ENCODE data around the gene ZER1. TPM values are rescaled to one million over a fixed set of nuclear protein-coding genes. Genes with fewer than 3 reads are reported as not detected.

Gene ZER1
- polyA plus RNA-seq, 1 donor from 2014 or later = 30.6 TPM

GRCh38 chr9:128809831-128810230, 38.1 kb upstream of the ZER1 start:
- TF ChIP-seq TAF1 (IDR thresholded peaks at IDR 0.05; ENCODE audit: low read depth) (no peak), POLR2AphosphoS5 (IDR thresholded peaks at IDR 0.05) (no peak), SMC3 (conservative IDR thresholded peaks at IDR 0.05; ENCODE audit: poor library complexity) (no peak), RAD21 (conservative IDR thresholded peaks at IDR 0.05) (no peak), CTCF (IDR thresholded peaks at IDR 0.05; ENCODE audit: poor library complexity, severe bottlenecking) (no peak), EP300 (conservative IDR thresholded peaks at IDR 0.05; ENCODE audit: poor library complexity, severe bottlenecking) (no peak), EZH2 (IDR thresholded peaks at IDR 0.05; ENCODE audit: borderline replicate concordance, insufficient read depth, low read length, poor library complexity, severe bottlenecking) (no peak), REST (IDR thresholded peaks at IDR 0.05; ENCODE audit: borderline replicate concordance) (no peak), MXI1 (conservative IDR thresholded peaks at IDR 0.05; ENCODE audit: poor library complexity, severe bottlenecking) (no peak)
- Histone ChIP-seq H2AFZ (ENCODE audit: low read depth, low read length) (no peak overlapping the region), H3K79me2 (replicated peaks; ENCODE audit: insufficient read depth, low read length) (no peaks in the 10 kb centered on the region), H3F3A (ENCODE audit: insufficient read depth, low read length, poor library complexity, severe bottlenecking) (no peaks in the 10 kb centered on the region), H3K36me3 (ENCODE audit: insufficient read depth, low read length) (no peaks in the 10 kb centered on the region), H3K4me2 (ENCODE audit: low read length) (no peak overlapping the region), H4K20me1 (ENCODE audit: insufficient read depth) (no peaks in the 10 kb centered on the region), H3K27me3 (ENCODE audit: insufficient read depth, low read depth, low read length) (no peaks in the 10 kb centered on the region), H3K9ac (ENCODE audit: low read length) (no peak overlapping the region), H3K9me2 (ENCODE audit: insufficient read depth, low read length) (no peaks in the 10 kb centered on the region), H3K4me3 (ENCODE audit: low read length) (no peak overlapping the region), H3K9me3 (ENCODE audit: low read length) (no peaks in the 10 kb centered on the region), H3K27ac (ENCODE audit: low read length) (no peak overlapping the region)

- no peaks in the 10 kb centered on the region for H3K9me3 ChIP-seq (ENCODE audit: low read length)
- no peak overlapping the region for H3K9ac ChIP-seq (ENCODE audit: low read length)
- no peak for TF ChIP-seq TAF1 (IDR thresholded peaks at IDR 0.05; ENCODE audit: low read depth)
- TF ChIP-seq EZH2 (IDR thresholded peaks at IDR 0.05; ENCODE audit: borderline replicate concordance, insufficient read depth, low read length, poor library complexity, severe bottlenecking) = no peak
- TF ChIP-seq SMC3 (conservative IDR thresholded peaks at IDR 0.05; ENCODE audit: poor library complexity) = no peak
- TF ChIP-seq POLR2AphosphoS5 (IDR thresholded peaks at IDR 0.05) = no peak
- TF ChIP-seq RAD21 (conservative IDR thresholded peaks at IDR 0.05) = no peak
- TF ChIP-seq CTCF (IDR thresholded peaks at IDR 0.05; ENCODE audit: poor library complexity, severe bottlenecking) = no peak
- no peak for TF ChIP-seq EP300 (conservative IDR thresholded peaks at IDR 0.05; ENCODE audit: poor library complexity, severe bottlenecking)
- no peak for TF ChIP-seq MXI1 (conservative IDR thresholded peaks at IDR 0.05; ENCODE audit: poor library complexity, severe bottlenecking)
- no peaks in the 10 kb centered on the region for H3K27me3 ChIP-seq (ENCODE audit: insufficient read depth, low read depth, low read length)
- no peaks in the 10 kb centered on the region for H4K20me1 ChIP-seq (ENCODE audit: insufficient read depth)
- no peaks in the 10 kb centered on the region for H3K9me2 ChIP-seq (ENCODE audit: insufficient read depth, low read length)
- no peaks in the 10 kb centered on the region for H3K79me2 ChIP-seq (replicated peaks; ENCODE audit: insufficient read depth, low read length)
- H2AFZ ChIP-seq (ENCODE audit: low read depth, low read length) = no peak overlapping the region
- no peak overlapping the region for H3K27ac ChIP-seq (ENCODE audit: low read length)
- no peak overlapping the region for H3K4me3 ChIP-seq (ENCODE audit: low read length)
- no peak overlapping the region for H3K4me2 ChIP-seq (ENCODE audit: low read length)
- no peaks in the 10 kb centered on the region for H3F3A ChIP-seq (ENCODE audit: insufficient read depth, low read length, poor library complexity, severe bottlenecking)
- no peaks in the 10 kb centered on the region for H3K36me3 ChIP-seq (ENCODE audit: insufficient read depth, low read length)
These were observed 37.4 kb upstream of the ZER1 start for GRCh38 chr9:128809036-128809599.

Measured in neural cell (in vitro differentiated cells).